Right lobe of liver (tissue), 4 donors: Measurements from ENCODE around the gene CIAPIN1.

ENCODE experiments used
- POLR2A ChIP-seq: fragments of 450-650 bp; IDR thresholded peaks from one replicate; pipeline ENCODE4 v1.6.1; 2017; ENCODE audit warnings: antibody characterized with exemption, mild to moderate bottlenecking
- TF ChIP-seq, protein P1 (sequence below), 4 donors: fragments of 200-600 bp in 3 of 4; fragments of 450-650 bp in 1 of 4; IDR thresholded peaks; one replicate each; pipeline versions ENCODE4 v1.5.1 to v1.8.0; 2016 to 2022; ENCODE audit warnings: antibody characterized with exemption in 4 of 4, mild to moderate bottlenecking in 2 of 4
- donor health status: DM: no; HTN: no; CAD: no.
- donor health status: DM: no; HTN: no; CAD: no.
- donor health status: DM: no; HTN: yes; CAD: no.

GRCh38 chr16:57407521-57408353 lies 39.4 kb downstream of the CIAPIN1 start:
- TF ChIP-seq, protein P1, sequence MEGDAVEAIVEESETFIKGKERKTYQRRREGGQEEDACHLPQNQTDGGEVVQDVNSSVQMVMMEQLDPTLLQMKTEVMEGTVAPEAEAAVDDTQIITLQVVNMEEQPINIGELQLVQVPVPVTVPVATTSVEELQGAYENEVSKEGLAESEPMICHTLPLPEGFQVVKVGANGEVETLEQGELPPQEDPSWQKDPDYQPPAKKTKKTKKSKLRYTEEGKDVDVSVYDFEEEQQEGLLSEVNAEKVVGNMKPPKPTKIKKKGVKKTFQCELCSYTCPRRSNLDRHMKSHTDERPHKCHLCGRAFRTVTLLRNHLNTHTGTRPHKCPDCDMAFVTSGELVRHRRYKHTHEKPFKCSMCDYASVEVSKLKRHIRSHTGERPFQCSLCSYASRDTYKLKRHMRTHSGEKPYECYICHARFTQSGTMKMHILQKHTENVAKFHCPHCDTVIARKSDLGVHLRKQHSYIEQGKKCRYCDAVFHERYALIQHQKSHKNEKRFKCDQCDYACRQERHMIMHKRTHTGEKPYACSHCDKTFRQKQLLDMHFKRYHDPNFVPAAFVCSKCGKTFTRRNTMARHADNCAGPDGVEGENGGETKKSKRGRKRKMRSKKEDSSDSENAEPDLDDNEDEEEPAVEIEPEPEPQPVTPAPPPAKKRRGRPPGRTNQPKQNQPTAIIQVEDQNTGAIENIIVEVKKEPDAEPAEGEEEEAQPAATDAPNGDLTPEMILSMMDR (IDR thresholded peaks at IDR 0.05) = no peak
- no peak for TF ChIP-seq POLR2A
